Activated CD8-positive, alpha-beta T cell treated with anti-CD3 and anti-CD28 coated beads for 36 hours (primary cell): ENCODE results near the gene UBE3B. TPM values are rescaled to one million over a fixed set of nuclear protein-coding genes. Genes with fewer than 3 reads are reported as not detected.
"Not testable (repeated sequence)": the region's sequence is repeated elsewhere in the genome, so short reads cannot be mapped to it uniquely, and the experiment has no call there.

Experiments used
- ATAC-seq: fragments of 200-7000 bp; cut with Tn5 transposase; one replicate; pipeline ENCODE4 v1.10.0; 2021; ENCODE audit warnings: mild to moderate bottlenecking, moderate library complexity
- CTCF ChIA-PET: fragments of 350-600 bp; sonication (Branson Sonifier 250); formaldehyde crosslinking; loops from one replicate; lab custom pipeline; 2021; ENCODE audit warnings: antibody characterized with exemption; lab: Charles Lee
- POLR2A ChIA-PET: fragments of 350-600 bp; sonication (Branson Sonifier 250); formaldehyde crosslinking; loops from one replicate; lab custom pipeline; 2021; ENCODE audit warnings: antibody characterized with exemption; lab: Charles Lee
- DNase-seq: peaks from one replicate; pipeline ENCODE4 v3.0.0-alpha.2; 2020
- H3K27ac Mint-ChIP-seq: one replicate; pipeline ENCODE4 v1.8.0; 2021; ENCODE audit warnings: mild to moderate bottlenecking, mixed read lengths
- H3K27me3 Mint-ChIP-seq: one replicate; pipeline ENCODE4 v1.8.0; 2021; ENCODE audit warnings: mixed read lengths
- H3K36me3 Mint-ChIP-seq: one replicate; pipeline ENCODE4 v1.8.0; 2021; ENCODE audit warnings: low read depth, mixed read lengths
- H3K4me1 Mint-ChIP-seq: one replicate; pipeline ENCODE4 v1.8.0; 2021; ENCODE audit warnings: low read depth, mixed read lengths
- H3K4me3 Mint-ChIP-seq: one replicate; pipeline ENCODE4 v1.8.0; 2021; ENCODE audit warnings: mild to moderate bottlenecking, moderate library complexity, mixed read lengths
- H3K9me3 Mint-ChIP-seq: one replicate; pipeline ENCODE4 v1.8.0; 2021; ENCODE audit warnings: mixed read lengths
- CTCF ChIP-seq: fragments of 200-600 bp; IDR thresholded peaks from one replicate; pipeline ENCODE4 v1.8.0; 2022; ENCODE audit warnings: antibody characterized with exemption, mild to moderate bottlenecking
- intact Hi-C: fragments of 100-400 bp; cut with micrococcal nuclease; formaldehyde crosslinking; loops from one replicate; pipeline ENCODE4 v1.10.0; 2022
- total RNA-seq, 2 experiments: library from RNA; stranded (reverse); gene quantifications; one replicate each; pipeline ENCODE4 v1.2.3, GENCODE V29; 2021

UBE3B gene
- total RNA-seq, 2 experiments from 2014 or later, result 22.5 to 24.9 TPM

DNA sequence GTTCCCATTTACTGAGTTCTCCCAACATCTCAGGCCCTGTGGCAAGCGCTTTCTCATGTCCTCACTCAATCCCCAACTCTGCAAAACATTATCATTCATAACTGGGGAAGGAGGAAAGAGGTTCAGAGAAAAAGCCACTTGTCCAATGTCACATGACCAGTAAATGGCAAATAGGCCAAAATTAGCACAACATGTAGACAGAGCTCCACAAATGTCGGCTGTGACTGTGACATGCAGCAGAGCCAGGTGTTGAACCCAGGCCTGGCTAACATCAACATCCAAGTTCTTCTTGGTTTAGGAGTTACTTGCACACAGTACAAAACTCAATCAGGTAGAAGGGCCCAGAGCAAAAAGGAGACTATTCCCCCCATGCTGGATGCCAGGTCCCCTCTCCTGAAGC lies 11.1 kb upstream of the UBE3B start:
- DNase-seq, result no peak

DNA sequence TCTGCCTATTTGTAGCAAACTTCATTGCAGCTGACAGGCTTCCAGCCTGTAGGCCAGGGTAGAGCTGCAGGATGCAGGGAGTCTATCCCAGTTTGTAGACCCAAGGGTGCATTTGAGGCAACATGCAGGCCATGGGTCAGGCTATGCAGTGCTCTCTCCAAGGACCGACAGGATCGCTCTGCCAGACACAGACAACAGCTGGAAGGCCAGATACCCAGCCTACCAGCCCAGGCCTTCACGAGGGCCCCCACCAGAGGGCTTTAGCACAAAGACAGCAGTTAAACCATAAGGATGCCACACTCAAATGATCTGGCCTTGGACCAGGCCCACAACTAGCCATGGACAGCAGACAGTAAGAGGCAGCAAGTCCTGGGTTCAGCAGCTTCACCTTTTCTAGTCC lies 10.6 kb upstream of the UBE3B start:
- no peak overlapping the region for H3K27ac Mint-ChIP-seq
- H3K4me3 Mint-ChIP-seq, result no peak overlapping the region
- no peak for TF ChIP-seq CTCF
- no peaks in the 10 kb centered on the region for H3K9me3 Mint-ChIP-seq
- H3K27me3 Mint-ChIP-seq, result no peaks in the 10 kb centered on the region
- H3K36me3 Mint-ChIP-seq, result peaks cover 11% of the 10 kb centered on the region
- DNase-seq (no peak), ATAC-seq (no peak)
- intact Hi-C loops, result no loop called here
- ChIA-PET POLR2A (interaction anchor here (1.5 kb wide), 1 partner anchor 9 kb away, joined by 3 read pairs; no protein-coding TSS in a partner anchor), CTCF (interaction anchor here (1.1 to 1.3 kb wide), 2 partner anchors 131 to 339 kb away, joined by 3 read pairs; no protein-coding TSS in a partner anchor)
- peaks cover 37% of the 10 kb centered on the region for H3K4me1 Mint-ChIP-seq

More for the DNA sequence above, 11.1 kb upstream of the UBE3B start:
- no peak for TF ChIP-seq CTCF
- Mint-ChIP-seq H3K27ac (no peak overlapping the region), H3K9me3 (no peaks in the 10 kb centered on the region), H3K36me3 (peaks cover 11% of the 10 kb centered on the region), H3K4me1 (peaks cover 40% of the 10 kb centered on the region), H3K27me3 (no peaks in the 10 kb centered on the region), H3K4me3 (no peak overlapping the region)
- CTCF ChIA-PET, result no interaction called here
- POLR2A ChIA-PET, result no interaction called here
- intact Hi-C loops, result no loop called here
- ATAC-seq, result no peak

- Mint-ChIP-seq H3K27ac (no peak overlapping the region), H3K27me3 (no peaks in the 10 kb centered on the region), H3K4me3 (no peak overlapping the region), H3K4me1 (peaks cover 31% of the 10 kb centered on the region), H3K36me3 (peaks cover 11% of the 10 kb centered on the region), H3K9me3 (no peaks in the 10 kb centered on the region)
- no peak for TF ChIP-seq CTCF
- POLR2A ChIA-PET, result interaction anchor here (1.4 to 1.5 kb wide), 2 partner anchors 9 to 10 kb away, joined by 3 to 8 read pairs; partner anchors contain the start of genes KCTD10 and UBE3B
- intact Hi-C loops, result no loop called here
- CTCF ChIA-PET, result interaction anchor here (1.1 to 1.3 kb wide), 2 partner anchors 130 to 338 kb away, joined by 3 read pairs; no protein-coding TSS in a partner anchor
- ATAC-seq (no peak), DNase-seq (no peak)
Measured at GRCh38 chr12:109467978-109468676, 9.3 kb upstream of the UBE3B start.

- no peak overlapping the region for H3K27ac Mint-ChIP-seq
- H3K4me1 Mint-ChIP-seq, result peaks cover 22% of the 10 kb centered on the region
- H3K9me3 Mint-ChIP-seq, result no peaks in the 10 kb centered on the region
- H3K4me3 Mint-ChIP-seq, result no peak overlapping the region
- intact Hi-C loops, result no loop called here
- DNase-seq (no peak), ATAC-seq (no peak)
- TF ChIP-seq CTCF, result no peak
- ChIA-PET POLR2A (interaction anchor here (1.4 kb wide), 1 partner anchor 8 kb away, joined by 8 read pairs; the partner anchor contains the start of genes KCTD10 and UBE3B), CTCF (interaction anchor here (1.0 to 1.2 kb wide), 2 partner anchors 56 to 76 kb away, joined by 3 read pairs; no protein-coding TSS in a partner anchor)
- H3K36me3 Mint-ChIP-seq, result peaks cover 12% of the 10 kb centered on the region
- H3K27me3 Mint-ChIP-seq, result no peaks in the 10 kb centered on the region
Measured at GRCh38 chr12:109469517-109469916, 7.9 kb upstream of the UBE3B start.

DNA sequence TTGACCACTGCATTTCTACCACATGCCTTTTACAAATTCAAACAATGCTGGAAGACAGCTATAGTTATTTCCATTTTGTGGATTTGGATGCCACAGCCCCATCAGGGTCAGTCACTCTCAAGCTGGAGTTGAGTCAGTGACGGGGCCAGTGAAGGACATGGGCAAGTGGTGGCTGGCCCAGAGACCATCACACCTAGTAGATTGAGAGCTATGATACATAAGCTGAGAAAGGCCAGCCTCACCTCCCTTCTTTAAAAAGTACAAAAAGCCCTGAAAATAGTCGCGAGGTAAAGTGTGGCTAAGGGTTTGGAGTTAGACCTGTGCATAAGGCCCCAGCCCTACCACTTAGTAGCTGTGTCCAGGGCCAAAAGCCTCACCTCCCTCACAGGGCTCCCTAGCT lies 4.4 kb upstream of the UBE3B start:
- H3K27me3 Mint-ChIP-seq, result no peaks in the 10 kb centered on the region
- no peak overlapping the region for H3K27ac Mint-ChIP-seq
- no peak for ATAC-seq
- ChIA-PET CTCF (interaction anchor here (0.9 to 1.1 kb wide), 4 partner anchors 10 to 372 kb away, joined by 3 to 5 read pairs (median 3); no protein-coding TSS in a partner anchor), POLR2A (no interaction called here)
- no peak overlapping the region for H3K4me3 Mint-ChIP-seq
- no peak for DNase-seq
- H3K36me3 Mint-ChIP-seq, result peaks cover 7% of the 10 kb centered on the region
- H3K9me3 Mint-ChIP-seq, result no peaks in the 10 kb centered on the region
- intact Hi-C loops, result no loop called here
- H3K4me1 Mint-ChIP-seq, result peaks cover 29% of the 10 kb centered on the region
- no peak for TF ChIP-seq CTCF

DNA sequence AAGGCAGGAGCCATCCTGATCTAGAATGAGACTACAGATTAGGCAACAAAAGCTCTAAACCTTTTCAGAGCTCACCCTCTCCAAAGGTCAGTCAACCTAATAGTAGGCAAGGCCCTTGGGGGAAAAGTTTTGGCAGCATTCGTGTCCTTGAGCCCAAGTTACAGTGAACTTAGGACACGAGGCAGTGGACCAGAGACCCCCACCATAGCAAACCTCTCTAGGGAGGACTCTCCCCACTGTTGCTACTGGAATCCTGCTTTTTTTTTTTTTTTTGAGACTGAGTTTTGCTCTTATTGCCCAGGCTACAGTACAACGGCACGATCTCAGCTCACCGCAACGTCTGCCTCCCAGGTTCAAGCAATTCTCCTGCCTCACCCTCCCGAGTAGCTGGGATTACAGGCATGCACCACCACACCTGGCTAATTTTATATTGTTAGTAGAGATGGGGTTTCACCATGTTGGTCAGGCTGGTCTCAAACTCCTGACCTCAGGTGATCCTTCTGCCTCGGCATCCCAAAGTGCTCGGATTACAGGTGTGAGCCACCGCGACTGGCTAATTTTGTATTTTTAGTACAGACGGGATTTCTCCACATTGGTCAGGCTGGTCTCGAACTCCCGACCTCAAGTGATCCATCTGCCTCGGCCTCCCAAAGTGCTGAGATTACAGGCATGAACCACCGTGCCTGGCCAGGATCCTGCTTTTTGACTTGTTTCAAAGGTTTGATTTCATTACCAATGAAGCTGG lies 3.7 kb upstream of the UBE3B start:
- H3K4me1 Mint-ChIP-seq, result peaks cover 29% of the 10 kb centered on the region
- H3K4me3 Mint-ChIP-seq, H3K9me3 Mint-ChIP-seq, ATAC-seq, POLR2A ChIA-PET, H3K27ac Mint-ChIP-seq, H3K36me3 Mint-ChIP-seq, H3K27me3 Mint-ChIP-seq, intact Hi-C loops, DNase-seq: not testable (repeated sequence)
- CTCF ChIA-PET, result interaction anchor here (0.8 to 1.1 kb wide), 6 partner anchors 9 to 371 kb away, joined by 3 to 5 read pairs (median 3); no protein-coding TSS in a partner anchor
